ENCODE results near the gene MFAP2.

Gene MFAP2

DNA sequence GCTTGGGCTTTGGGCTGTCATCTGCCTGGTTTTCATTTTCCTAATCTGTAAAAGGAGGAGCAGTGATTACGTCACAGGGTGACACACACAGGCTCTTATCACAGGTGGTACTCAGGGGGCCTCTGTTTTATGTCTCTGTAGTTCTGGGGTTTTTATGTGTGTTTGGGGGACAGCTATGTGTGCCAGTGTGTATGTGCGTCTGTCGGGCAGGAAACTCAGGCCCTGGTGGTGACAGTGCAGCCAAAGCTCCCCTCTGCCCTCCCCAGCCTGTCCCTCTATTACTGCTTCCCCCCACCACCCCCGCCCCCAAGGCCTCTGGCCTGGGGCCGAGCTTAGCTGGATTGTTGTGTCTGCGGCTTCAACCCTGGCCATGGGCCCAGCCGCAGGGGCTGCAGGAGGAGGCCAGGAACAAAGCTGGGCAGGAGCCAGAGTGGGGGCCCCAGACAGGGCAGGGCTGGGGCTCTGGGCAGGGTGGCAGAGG lies 13.3 kb downstream of the MFAP2 start (continued):
- TF ChIP-seq, protein P1, sequence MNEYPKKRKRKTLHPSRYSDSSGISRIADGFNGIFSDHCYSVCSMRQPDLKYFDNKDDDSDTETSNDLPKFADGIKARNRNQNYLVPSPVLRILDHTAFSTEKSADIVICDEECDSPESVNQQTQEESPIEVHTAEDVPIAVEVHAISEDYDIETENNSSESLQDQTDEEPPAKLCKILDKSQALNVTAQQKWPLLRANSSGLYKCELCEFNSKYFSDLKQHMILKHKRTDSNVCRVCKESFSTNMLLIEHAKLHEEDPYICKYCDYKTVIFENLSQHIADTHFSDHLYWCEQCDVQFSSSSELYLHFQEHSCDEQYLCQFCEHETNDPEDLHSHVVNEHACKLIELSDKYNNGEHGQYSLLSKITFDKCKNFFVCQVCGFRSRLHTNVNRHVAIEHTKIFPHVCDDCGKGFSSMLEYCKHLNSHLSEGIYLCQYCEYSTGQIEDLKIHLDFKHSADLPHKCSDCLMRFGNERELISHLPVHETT (tag by site-specific recombination; IDR thresholded peaks at IDR 0.05): 0 out of 2 replicates have a peak, but pooled peaks have one; percentile 17
- TF ChIP-seq, protein P2, sequence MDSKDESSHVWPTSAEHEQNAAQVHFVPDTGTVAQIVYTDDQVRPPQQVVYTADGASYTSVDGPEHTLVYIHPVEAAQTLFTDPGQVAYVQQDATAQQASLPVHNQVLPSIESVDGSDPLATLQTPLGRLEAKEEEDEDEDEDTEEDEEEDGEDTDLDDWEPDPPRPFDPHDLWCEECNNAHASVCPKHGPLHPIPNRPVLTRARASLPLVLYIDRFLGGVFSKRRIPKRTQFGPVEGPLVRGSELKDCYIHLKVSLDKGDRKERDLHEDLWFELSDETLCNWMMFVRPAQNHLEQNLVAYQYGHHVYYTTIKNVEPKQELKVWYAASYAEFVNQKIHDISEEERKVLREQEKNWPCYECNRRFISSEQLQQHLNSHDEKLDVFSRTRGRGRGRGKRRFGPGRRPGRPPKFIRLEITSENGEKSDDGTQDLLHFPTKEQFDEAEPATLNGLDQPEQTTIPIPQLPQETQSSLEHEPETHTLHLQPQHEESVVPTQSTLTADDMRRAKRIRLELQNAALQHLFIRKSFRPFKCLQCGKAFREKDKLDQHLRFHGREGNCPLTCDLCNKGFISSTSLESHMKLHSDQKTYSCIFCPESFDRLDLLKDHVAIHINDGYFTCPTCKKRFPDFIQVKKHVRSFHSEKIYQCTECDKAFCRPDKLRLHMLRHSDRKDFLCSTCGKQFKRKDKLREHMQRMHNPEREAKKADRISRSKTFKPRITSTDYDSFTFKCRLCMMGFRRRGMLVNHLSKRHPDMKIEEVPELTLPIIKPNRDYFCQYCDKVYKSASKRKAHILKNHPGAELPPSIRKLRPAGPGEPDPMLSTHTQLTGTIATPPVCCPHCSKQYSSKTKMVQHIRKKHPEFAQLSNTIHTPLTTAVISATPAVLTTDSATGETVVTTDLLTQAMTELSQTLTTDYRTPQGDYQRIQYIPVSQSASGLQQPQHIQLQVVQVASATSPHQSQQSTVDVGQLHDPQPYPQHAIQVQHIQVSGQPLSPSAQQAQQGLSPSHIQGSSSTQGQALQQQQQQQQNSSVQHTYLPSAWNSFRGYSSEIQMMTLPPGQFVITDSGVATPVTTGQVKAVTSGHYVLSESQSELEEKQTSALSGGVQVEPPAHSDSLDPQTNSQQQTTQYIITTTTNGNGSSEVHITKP (tag by site-specific recombination; IDR thresholded peaks at IDR 0.05): peak; percentile 89
- TF ChIP-seq ZXDB (tag by site-specific recombination; IDR thresholded peaks at IDR 0.05) (peak; percentile 81), GLIS2 (tag by site-specific recombination; IDR thresholded peaks at IDR 0.05) (peak; percentile 44), ZNF335 (tag by site-specific recombination; conservative IDR thresholded peaks at IDR 0.05) (peak; percentile 51; the same call in 1 of the 2 replicates), SCRT2 (tag by site-specific recombination; IDR thresholded peaks at IDR 0.05) (0 out of 2 replicates have a peak, but pooled peaks have one; percentile 20), GLIS1 (tag by site-specific recombination; IDR thresholded peaks at IDR 0.05) (peak; percentile 87), ZNF843 (tag by site-specific recombination; IDR thresholded peaks at IDR 0.05) (no peak), KLF1 (tag by site-specific recombination; IDR thresholded peaks at IDR 0.05) (0 out of 2 replicates have a peak, but pooled peaks have one; percentile 22)

DNA sequence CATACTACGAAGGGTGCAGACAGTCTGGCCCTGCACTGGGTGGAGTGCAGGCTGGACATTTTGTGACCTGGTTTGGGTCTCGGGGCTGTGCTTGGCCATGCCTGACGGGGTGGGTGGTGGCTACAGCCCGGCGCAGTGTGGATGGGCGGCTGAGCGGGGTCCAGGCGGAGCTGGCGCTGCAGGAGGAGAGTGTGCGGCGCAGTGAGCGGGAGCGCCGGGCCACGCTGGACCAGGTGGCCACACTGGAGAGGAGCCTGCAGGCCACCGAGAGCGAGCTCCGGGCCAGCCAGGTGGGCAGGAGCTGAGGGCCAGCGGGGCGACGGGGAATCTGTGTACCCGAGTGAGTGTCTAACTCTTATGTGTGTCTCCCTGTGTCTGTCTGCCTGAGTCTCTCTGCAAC lies 14.1 kb downstream of the MFAP2 start:
- CTCF ChIA-PET: interaction anchor here (0.5 to 8.7 kb wide), 6 partner anchors 14 to 81 kb away, joined by 3 to 115 read pairs (median 4); no protein-coding TSS in a partner anchor
- POLR2A ChIA-PET: interaction anchor here (0.8 to 4.1 kb wide), 5 partner anchors 12 to 345 kb away, joined by 3 to 23 read pairs (median 4); partner anchors contain the start of gene MFAP2
- H3K9me3 ChIP-seq (ENCODE audit: control insufficient read depth, insufficient read depth, low read depth, low read length): no peaks in the 10 kb centered on the region
- H3K4me1 ChIP-seq (ENCODE audit: control insufficient read depth, insufficient read depth, low read length): peaks cover 8% of the 10 kb centered on the region; the same call in 1 of the 2 replicates
- H3K27ac ChIP-seq (ENCODE audit: extremely low read depth, low read depth, low read length): peak overlapping the region; percentile 66; the same call in 1 of the 2 replicates
- no peak overlapping the region for H3K4me3 ChIP-seq (ENCODE audit: low read depth, low read length)
- TF ChIP-seq, protein P3, sequence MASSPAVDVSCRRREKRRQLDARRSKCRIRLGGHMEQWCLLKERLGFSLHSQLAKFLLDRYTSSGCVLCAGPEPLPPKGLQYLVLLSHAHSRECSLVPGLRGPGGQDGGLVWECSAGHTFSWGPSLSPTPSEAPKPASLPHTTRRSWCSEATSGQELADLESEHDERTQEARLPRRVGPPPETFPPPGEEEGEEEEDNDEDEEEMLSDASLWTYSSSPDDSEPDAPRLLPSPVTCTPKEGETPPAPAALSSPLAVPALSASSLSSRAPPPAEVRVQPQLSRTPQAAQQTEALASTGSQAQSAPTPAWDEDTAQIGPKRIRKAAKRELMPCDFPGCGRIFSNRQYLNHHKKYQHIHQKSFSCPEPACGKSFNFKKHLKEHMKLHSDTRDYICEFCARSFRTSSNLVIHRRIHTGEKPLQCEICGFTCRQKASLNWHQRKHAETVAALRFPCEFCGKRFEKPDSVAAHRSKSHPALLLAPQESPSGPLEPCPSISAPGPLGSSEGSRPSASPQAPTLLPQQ (tag by site-specific recombination; IDR thresholded peaks at IDR 0.05): no peak
- TF ChIP-seq, protein P4, sequence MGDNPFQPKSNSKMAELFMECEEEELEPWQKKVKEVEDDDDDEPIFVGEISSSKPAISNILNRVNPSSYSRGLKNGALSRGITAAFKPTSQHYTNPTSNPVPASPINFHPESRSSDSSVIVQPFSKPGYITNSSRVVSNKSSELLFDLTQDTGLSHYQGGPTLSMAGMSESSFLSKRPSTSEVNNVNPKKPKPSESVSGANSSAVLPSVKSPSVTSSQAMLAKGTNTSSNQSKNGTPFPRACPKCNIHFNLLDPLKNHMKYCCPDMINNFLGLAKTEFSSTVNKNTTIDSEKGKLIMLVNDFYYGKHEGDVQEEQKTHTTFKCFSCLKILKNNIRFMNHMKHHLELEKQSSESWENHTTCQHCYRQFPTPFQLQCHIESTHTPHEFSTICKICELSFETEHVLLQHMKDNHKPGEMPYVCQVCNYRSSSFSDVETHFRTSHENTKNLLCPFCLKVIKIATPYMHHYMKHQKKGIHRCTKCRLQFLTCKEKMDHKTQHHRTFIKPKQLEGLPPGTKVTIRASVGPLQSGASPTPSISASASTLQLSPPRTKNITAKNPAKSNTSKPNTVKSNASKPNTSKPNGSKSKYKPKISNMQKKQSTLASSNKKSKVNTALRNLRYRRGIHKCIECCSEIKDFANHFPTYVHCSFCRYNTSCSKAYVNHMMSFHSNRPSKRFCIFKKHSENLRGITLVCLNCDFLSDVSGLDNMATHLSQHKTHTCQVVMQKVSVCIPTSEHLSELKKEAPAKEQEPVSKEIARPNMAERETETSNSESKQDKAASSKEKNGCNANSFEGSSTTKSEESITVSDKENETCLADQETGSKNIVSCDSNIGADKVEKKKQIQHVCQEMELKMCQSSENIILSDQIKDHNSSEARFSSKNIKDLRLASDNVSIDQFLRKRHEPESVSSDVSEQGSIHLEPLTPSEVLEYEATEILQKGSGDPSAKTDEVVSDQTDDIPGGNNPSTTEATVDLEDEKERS (tag by site-specific recombination; IDR thresholded peaks at IDR 0.05): no peak
- TF ChIP-seq, protein P5, sequence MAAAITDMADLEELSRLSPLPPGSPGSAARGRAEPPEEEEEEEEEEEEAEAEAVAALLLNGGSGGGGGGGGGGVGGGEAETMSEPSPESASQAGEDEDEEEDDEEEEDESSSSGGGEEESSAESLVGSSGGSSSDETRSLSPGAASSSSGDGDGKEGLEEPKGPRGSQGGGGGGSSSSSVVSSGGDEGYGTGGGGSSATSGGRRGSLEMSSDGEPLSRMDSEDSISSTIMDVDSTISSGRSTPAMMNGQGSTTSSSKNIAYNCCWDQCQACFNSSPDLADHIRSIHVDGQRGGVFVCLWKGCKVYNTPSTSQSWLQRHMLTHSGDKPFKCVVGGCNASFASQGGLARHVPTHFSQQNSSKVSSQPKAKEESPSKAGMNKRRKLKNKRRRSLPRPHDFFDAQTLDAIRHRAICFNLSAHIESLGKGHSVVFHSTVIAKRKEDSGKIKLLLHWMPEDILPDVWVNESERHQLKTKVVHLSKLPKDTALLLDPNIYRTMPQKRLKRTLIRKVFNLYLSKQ (tag by site-specific recombination; IDR thresholded peaks at IDR 0.05; ENCODE audit: borderline replicate concordance): no peak
- TF ChIP-seq KLF9 (tag by site-specific recombination; IDR thresholded peaks at IDR 0.05; ENCODE audit: low read depth) (no peak), RBAK (tag by site-specific recombination; IDR thresholded peaks at IDR 0.05) (no peak), ZNF157 (tag by site-specific recombination; IDR thresholded peaks at IDR 0.05) (no peak), ZNF510 (tag by site-specific recombination; IDR thresholded peaks at IDR 0.05; ENCODE audit: insufficient replicate concordance) (no peak), ZNF843 (tag by site-specific recombination; IDR thresholded peaks at IDR 0.05) (no peak), ZNF19 (tag by site-specific recombination; IDR thresholded peaks at IDR 0.05; ENCODE audit: low read depth) (no peak), HOXD13 (CRISPR knock-in tag; IDR thresholded peaks at IDR 0.05; ENCODE audit: borderline replicate concordance) (no peak), ZNF248 (tag by site-specific recombination; IDR thresholded peaks at IDR 0.05) (no peak)
- H3K36me3 ChIP-seq (ENCODE audit: control insufficient read depth in 2 of 2, insufficient read depth in 1 of 2, low read length in 2 of 2): peaks cover 3 to 64% of the 10 kb centered on the region in 2 experiments; a peak in 2 of 3 replicates

All from HEK293 (cell line).